Measurements from ENCODE around the gene HOXB13. TPM values are rescaled to one million over a fixed set of nuclear protein-coding genes. Genes with fewer than 3 reads are reported as not detected.

HOXB13 gene
- not detected in 2 replicates for total RNA-seq

GRCh38 chr17:48728232-48729231 lies at the start of gene HOXB13:
HOXB13 (minus strand) TSS chr17:48728750; CDS start chr17:48728593, 157 bp downstream.

GRCh38 chr17:48722915-48723422 lies 5.6 kb downstream of the HOXB13 start, which contains the start of gene PRAC2:
PRAC2 (plus strand) TSS chr17:48723185; CDS start chr17:48724411, 1,226 bp downstream.

GRCh38 chr17:48722201-48722907 lies 6.2 kb downstream of the HOXB13 start, which contains the start of gene PRAC1:
PRAC1 (minus strand) TSS chr17:48722518; CDS start chr17:48722392, 126 bp downstream.

Other genes starting within 250 kb of the HOXB13 start
- not detected in 2 replicates for gene HOXB1, start 197.7 kb downstream of the HOXB13 start, total RNA-seq
- gene HOXB2, start 183.6 kb downstream of the HOXB13 start, total RNA-seq: 25.6 and 51.0 TPM in 2 replicates
- 1.5 and 4.1 TPM in 2 replicates for gene HOXB4, start 150.4 kb downstream of the HOXB13 start, total RNA-seq
- gene HOXB3, start 138.5 kb downstream of the HOXB13 start, total RNA-seq: 16.0 and 39.2 TPM in 2 replicates
- 1.3 and 3.4 TPM in 2 replicates for gene HOXB5, start 135.0 kb downstream of the HOXB13 start, total RNA-seq
- gene HOXB6, start 123.8 kb downstream of the HOXB13 start, total RNA-seq: 14.5 and 29.4 TPM in 2 replicates
- gene HOXB7, start 117.7 kb downstream of the HOXB13 start, total RNA-seq: 12.1 and 14.7 TPM in 2 replicates
- 7.7 and 21.9 TPM in 2 replicates for gene HOXB8, start 113.5 kb downstream of the HOXB13 start, total RNA-seq
- gene HOXB9, start 102.4 kb downstream of the HOXB13 start, total RNA-seq: 27.1 and 43.1 TPM in 2 replicates
- not detected in 2 replicates for gene PRAC1, start 6.2 kb downstream of the HOXB13 start, total RNA-seq
- not detected in 2 replicates for gene PRAC2, start 5.6 kb downstream of the HOXB13 start, total RNA-seq
- under 0.01 TPM in 1 of 2 replicates, not detected in the other for gene TTLL6, start 88.5 kb upstream of the HOXB13 start, total RNA-seq
- 14.5 and 15.6 TPM in 2 replicates for gene CALCOCO2, start 102.3 kb upstream of the HOXB13 start, total RNA-seq
- 87.0 and 232 TPM in 2 replicates for gene ATP5MC1, start 164.0 kb upstream of the HOXB13 start, total RNA-seq
- 72.9 and 75.6 TPM in 2 replicates for gene UBE2Z, start 179.7 kb upstream of the HOXB13 start, total RNA-seq
- 98.0 and 157 TPM in 2 replicates for gene SNF8, start 216.1 kb upstream of the HOXB13 start, total RNA-seq
- 0.13 TPM in 1 of 2 replicates, not detected in the other for gene GIP, start 239.8 kb upstream of the HOXB13 start, total RNA-seq

Measured in mesangial cell (primary cell).